Lower leg skin (tissue), 4 donors: ENCODE results near the gene VWC2L. TPM values are rescaled to one million over a fixed set of nuclear protein-coding genes. Genes with fewer than 3 reads are reported as not detected.

Source experiments
- DNase-seq, 2 donors: peaks; one replicate each; pipeline ENCODE4 v3.0.0-alpha.2; 2019; ENCODE audit warnings: low spot score in 2 of 2
- H3K4me3 ChIP-seq: fragments of 200-600 bp; sonication (generic); 2 replicates; pipeline ENCODE4 v1.5.1; 2017; ENCODE audit warnings: mild to moderate bottlenecking, low read depth; ENCODE audit not compliant: poor library complexity, severe bottlenecking
- CTCF ChIP-seq, 3 donors: fragments of 450-650 bp; IDR thresholded peaks; one replicate each; pipeline ENCODE4 v1.5.1; 2016; ENCODE audit warnings: antibody characterized with exemption in 3 of 3, mild to moderate bottlenecking in 3 of 3, moderate library complexity in 2 of 3
- POLR2A ChIP-seq, 2 donors: fragments of 450-650 bp; IDR thresholded peaks; one replicate each; pipeline ENCODE4 v1.6.1; 2016 to 2017; ENCODE audit warnings: antibody characterized with exemption in 2 of 2, mild to moderate bottlenecking in 1 of 2, moderate library complexity in 1 of 2
- WGBS, 2 donors: methylation state at CpG; one replicate each; pipeline ENCODE4 v1.1.5; 2018; 5-methylcytosine and 5-hydroxymethylcytosine counted together
- intact Hi-C: fragments of 100-400 bp; cut with DNase I; formaldehyde crosslinking; loops from one replicate; pipeline ENCODE4 v1.15.0; 2023; ENCODE audit warnings: low total_unique reads
- total RNA-seq, 4 donors: library from RNA; depleted of rRNA; stranded (reverse); fragments of >200 nt; gene quantifications; one replicate each; pipeline ENCODE4 v1.1.0, GENCODE V29; 2016

The VWC2L gene
- not detected for total RNA-seq

DNA sequence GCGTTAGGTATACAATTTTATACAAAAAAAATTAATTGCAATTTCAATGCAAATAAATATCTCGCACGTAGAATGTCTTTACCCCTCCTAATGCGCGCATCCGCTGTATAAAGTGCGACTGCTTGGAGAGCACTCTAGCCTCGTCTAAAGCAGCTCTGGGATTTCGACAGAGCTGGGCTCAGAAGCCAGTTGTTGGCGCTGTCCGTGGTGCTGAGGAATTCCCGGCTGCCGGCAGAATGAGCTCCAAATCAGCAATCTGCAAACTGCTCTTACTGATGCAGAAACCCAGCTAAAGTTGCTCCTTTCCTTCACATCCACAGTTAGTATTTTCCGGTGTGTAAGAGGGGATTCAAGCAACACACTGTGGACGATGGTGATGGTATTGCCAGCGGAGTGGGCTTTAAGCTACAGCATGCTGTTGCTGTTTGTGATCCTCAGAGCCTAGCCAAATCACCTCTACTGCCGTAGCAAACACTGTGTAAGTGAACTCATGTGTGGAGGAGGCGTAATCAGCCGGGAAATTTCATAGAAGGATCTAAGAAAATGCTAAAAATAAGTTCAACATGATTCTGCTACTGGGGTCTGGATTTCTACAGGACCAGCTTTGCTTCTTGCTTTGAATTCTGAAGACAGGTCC lies at the start of gene VWC2L:
VWC2L (plus strand) TSS at position 137 of the 637 bp plus-strand sequence. CDS start 3,140 bp downstream, outside the sequence.
- no peak for TF ChIP-seq CTCF (IDR thresholded peaks at IDR 0.05)
- TF ChIP-seq POLR2A (IDR thresholded peaks at IDR 0.05) = no peak
- WGBS, 2 donors = 12 to 16% methylated on average over 19 of the region's 19 CpGs
- DNase-seq = peak in 1 of 2 donors; percentile 21
- intact Hi-C loops = no loop called here
- no peak within 1 kb of the TSS for H3K4me3 ChIP-seq

GRCh38 chr2:214361116-214361515 lies 49.7 kb upstream of the VWC2L start:
- WGBS, 2 donors = 92 to 96% methylated on average over 4 of the region's 4 CpGs
- TF ChIP-seq POLR2A (IDR thresholded peaks at IDR 0.05) = no peak
- no peak for TF ChIP-seq CTCF (IDR thresholded peaks at IDR 0.05)
- no peak for DNase-seq
- intact Hi-C loops = no loop called here
- no peak overlapping the region for H3K4me3 ChIP-seq

DNA sequence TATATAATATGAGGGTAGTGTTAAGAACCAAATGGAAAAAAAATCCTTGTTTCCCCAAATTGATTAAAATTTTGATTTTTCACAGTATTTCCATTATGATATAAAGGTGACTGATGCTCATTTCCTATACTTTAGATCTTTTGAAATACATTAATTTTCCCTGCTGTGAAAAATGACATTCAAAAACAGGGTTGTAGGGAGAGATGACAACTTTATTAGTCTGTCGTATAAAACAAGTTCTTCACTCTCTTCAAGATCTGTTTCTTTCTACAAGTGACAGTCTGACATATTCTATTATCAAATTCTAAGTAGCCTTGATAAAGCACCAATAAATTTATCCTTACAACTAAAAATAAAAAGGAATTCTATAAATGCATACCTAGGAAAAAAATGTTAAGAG lies 45.3 kb upstream of the VWC2L start:
- intact Hi-C loops = no loop called here
- no peak overlapping the region for H3K4me3 ChIP-seq
- WGBS, 2 donors = 79 to 86% methylated on average over 1 of the region's 1 CpG
- no peak for DNase-seq
- TF ChIP-seq POLR2A (IDR thresholded peaks at IDR 0.05) = no peak
- TF ChIP-seq CTCF (IDR thresholded peaks at IDR 0.05) = no peak

- no peak overlapping the region for H3K4me3 ChIP-seq
- DNase-seq = no peak
- no peak for TF ChIP-seq CTCF (IDR thresholded peaks at IDR 0.05)
- TF ChIP-seq POLR2A (IDR thresholded peaks at IDR 0.05) = no peak
- WGBS, 2 donors = 58 to 65% methylated on average over 3 of the region's 3 CpGs
- intact Hi-C loops = no loop called here
These were observed 43.7 kb upstream of the VWC2L start for GRCh38 chr2:214367171-214367570.

- intact Hi-C loops = no loop called here
- DNase-seq = no peak
- TF ChIP-seq CTCF (IDR thresholded peaks at IDR 0.05) (no peak), POLR2A (IDR thresholded peaks at IDR 0.05) (no peak)
- WGBS, 2 donors = 84% methylated on average over 7 of the region's 7 CpGs
- H3K4me3 ChIP-seq = no peak overlapping the region
These were observed 34.1 kb upstream of the VWC2L start for GRCh38 chr2:214376618-214377285.
